ENCODE data around the gene ANO6. TPM values are rescaled to one million over a fixed set of nuclear protein-coding genes. Genes with fewer than 3 reads are reported as not detected.
"Not testable (repeated sequence)": the region's sequence is repeated elsewhere in the genome, so short reads cannot be mapped to it uniquely, and the experiment has no call there.

Gene ANO6
- polyA plus RNA-seq, 1 donor (not counting 4 experiments of a cell fraction or from before 2014, with no cell fraction given): 64.3 TPM

- dilution Hi-C loops (cut with MboI; ENCODE audit: extremely low pct_ligation_motif_present, low sequenced_read_pairs): no loop called here
- Histone ChIP-seq H2AFZ (ENCODE audit: control insufficient read depth, low read length) (no peak overlapping the region), H3K9me3 (ENCODE audit: control insufficient read depth, low read depth, low read length) (no peaks in the 10 kb centered on the region), H3K36me3 (ENCODE audit: control insufficient read depth in 2 of 2, extremely low read depth in 1 of 2, insufficient read depth in 2 of 2, low read length in 2 of 2) (peaks cover 32 to 33% of the 10 kb centered on the region in 2 experiments), H3K4me2 (ENCODE audit: control insufficient read depth, extremely low read depth, insufficient read depth, low read depth, low read length) (no peak overlapping the region), H4K20me1 (ENCODE audit: control insufficient read depth, extremely low read depth, insufficient read depth, low read length) (no peaks in the 10 kb centered on the region), H3K9ac (ENCODE audit: control insufficient read depth, extremely low read depth, insufficient read depth, low read length) (no peak overlapping the region), H3K4me1 (ENCODE audit: control insufficient read depth, extremely low read depth, insufficient read depth, low read length) (no peaks in the 10 kb centered on the region), H3K79me2 (ENCODE audit: control insufficient read depth, insufficient read depth, low read length) (no peaks in the 10 kb centered on the region), H3K9me1 (ENCODE audit: control insufficient read depth, extremely low read depth, insufficient read depth, low read length) (no peaks in the 10 kb centered on the region), H3K4me3 (ENCODE audit: control insufficient read depth in 2 of 3, extremely low read depth in 1 of 3, insufficient read depth in 2 of 3, low read depth in 1 of 3, low read length in 3 of 3) (no peak overlapping the region), H3K27ac (ENCODE audit: control insufficient read depth, insufficient read depth, low read length) (no peak overlapping the region), H3K27me3 (ENCODE audit: control insufficient read depth, extremely low read depth, insufficient read depth, low read length) (no peaks in the 10 kb centered on the region)
- DNase-seq (ENCODE audit: low read depth, low spot score): no peak
- TF ChIP-seq, protein P1, sequence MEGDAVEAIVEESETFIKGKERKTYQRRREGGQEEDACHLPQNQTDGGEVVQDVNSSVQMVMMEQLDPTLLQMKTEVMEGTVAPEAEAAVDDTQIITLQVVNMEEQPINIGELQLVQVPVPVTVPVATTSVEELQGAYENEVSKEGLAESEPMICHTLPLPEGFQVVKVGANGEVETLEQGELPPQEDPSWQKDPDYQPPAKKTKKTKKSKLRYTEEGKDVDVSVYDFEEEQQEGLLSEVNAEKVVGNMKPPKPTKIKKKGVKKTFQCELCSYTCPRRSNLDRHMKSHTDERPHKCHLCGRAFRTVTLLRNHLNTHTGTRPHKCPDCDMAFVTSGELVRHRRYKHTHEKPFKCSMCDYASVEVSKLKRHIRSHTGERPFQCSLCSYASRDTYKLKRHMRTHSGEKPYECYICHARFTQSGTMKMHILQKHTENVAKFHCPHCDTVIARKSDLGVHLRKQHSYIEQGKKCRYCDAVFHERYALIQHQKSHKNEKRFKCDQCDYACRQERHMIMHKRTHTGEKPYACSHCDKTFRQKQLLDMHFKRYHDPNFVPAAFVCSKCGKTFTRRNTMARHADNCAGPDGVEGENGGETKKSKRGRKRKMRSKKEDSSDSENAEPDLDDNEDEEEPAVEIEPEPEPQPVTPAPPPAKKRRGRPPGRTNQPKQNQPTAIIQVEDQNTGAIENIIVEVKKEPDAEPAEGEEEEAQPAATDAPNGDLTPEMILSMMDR (optimal IDR thresholded peaks at IDR 0.05 in 1 of 3, IDR thresholded peaks at IDR 0.05 in 1 of 3, conservative IDR thresholded peaks at IDR 0.05 in 1 of 3; ENCODE audit: extremely low read depth in 1 of 3, insufficient read depth in 2 of 3, low read length in 3 of 3): peak; percentile 27 to 48 (median 42)
- no peak for TF ChIP-seq EZH2 (IDR thresholded peaks at IDR 0.05; ENCODE audit: low read length)
- no peak for FAIRE-seq
These were observed 172.7 kb downstream of the ANO6 start for GRCh38 chr12:45388545-45388944.

- dilution Hi-C loops (cut with MboI; ENCODE audit: extremely low pct_ligation_motif_present, low sequenced_read_pairs): no loop called here
- H3K27ac ChIP-seq (ENCODE audit: control insufficient read depth, insufficient read depth, low read length): no peak overlapping the region
- H3K9me3 ChIP-seq (ENCODE audit: control insufficient read depth, low read depth, low read length): no peaks in the 10 kb centered on the region
- no peaks in the 10 kb centered on the region for H3K79me2 ChIP-seq (ENCODE audit: control insufficient read depth, insufficient read depth, low read length)
- H3K4me3 ChIP-seq (ENCODE audit: control insufficient read depth in 2 of 3, extremely low read depth in 1 of 3, insufficient read depth in 2 of 3, low read depth in 1 of 3, low read length in 3 of 3): no peak overlapping the region
- no peak overlapping the region for H2AFZ ChIP-seq (ENCODE audit: control insufficient read depth, low read length)
- no peaks in the 10 kb centered on the region for H3K4me1 ChIP-seq (ENCODE audit: control insufficient read depth, extremely low read depth, insufficient read depth, low read length)
- TF ChIP-seq, protein P1 (optimal IDR thresholded peaks at IDR 0.05 in 1 of 3, IDR thresholded peaks at IDR 0.05 in 1 of 3, conservative IDR thresholded peaks at IDR 0.05 in 1 of 3; ENCODE audit: extremely low read depth in 1 of 3, insufficient read depth in 2 of 3, low read length in 3 of 3): no peak
- no peak for TF ChIP-seq EZH2 (IDR thresholded peaks at IDR 0.05; ENCODE audit: low read length)
- H4K20me1 ChIP-seq (ENCODE audit: control insufficient read depth, extremely low read depth, insufficient read depth, low read length): no peaks in the 10 kb centered on the region
- H3K9ac ChIP-seq (ENCODE audit: control insufficient read depth, extremely low read depth, insufficient read depth, low read length): no peak overlapping the region
- H3K27me3 ChIP-seq (ENCODE audit: control insufficient read depth, extremely low read depth, insufficient read depth, low read length): no peaks in the 10 kb centered on the region
- no peak for DNase-seq (ENCODE audit: low read depth, low spot score)
- peaks cover 24 to 29% of the 10 kb centered on the region in 2 experiments for H3K36me3 ChIP-seq (ENCODE audit: control insufficient read depth in 2 of 2, extremely low read depth in 1 of 2, insufficient read depth in 2 of 2, low read length in 2 of 2)
- no peak overlapping the region for H3K4me2 ChIP-seq (ENCODE audit: control insufficient read depth, extremely low read depth, insufficient read depth, low read depth, low read length)
- no peaks in the 10 kb centered on the region for H3K9me1 ChIP-seq (ENCODE audit: control insufficient read depth, extremely low read depth, insufficient read depth, low read length)
- FAIRE-seq: no peak
These were observed 173.5 kb downstream of the ANO6 start for GRCh38 chr12:45389426-45389825.

GRCh38 chr12:45397499-45397898 is 181.6 kb downstream of the ANO6 start:
- FAIRE-seq; H2AFZ ChIP-seq (ENCODE audit: control insufficient read depth, low read length); H4K20me1 ChIP-seq (ENCODE audit: control insufficient read depth, extremely low read depth, insufficient read depth, low read length); dilution Hi-C loops (cut with MboI; ENCODE audit: extremely low pct_ligation_motif_present, low sequenced_read_pairs); H3K9me1 ChIP-seq (ENCODE audit: control insufficient read depth, extremely low read depth, insufficient read depth, low read length); H3K79me2 ChIP-seq (ENCODE audit: control insufficient read depth, insufficient read depth, low read length); H3K4me1 ChIP-seq (ENCODE audit: control insufficient read depth, extremely low read depth, insufficient read depth, low read length); H3K9ac ChIP-seq (ENCODE audit: control insufficient read depth, extremely low read depth, insufficient read depth, low read length); H3K27me3 ChIP-seq (ENCODE audit: control insufficient read depth, extremely low read depth, insufficient read depth, low read length); DNase-seq (ENCODE audit: low read depth, low spot score); H3K9me3 ChIP-seq (ENCODE audit: control insufficient read depth, low read depth, low read length); H3K4me3 ChIP-seq (ENCODE audit: control insufficient read depth in 2 of 3, extremely low read depth in 1 of 3, insufficient read depth in 2 of 3, low read depth in 1 of 3, low read length in 3 of 3); H3K27ac ChIP-seq (ENCODE audit: control insufficient read depth, insufficient read depth, low read length); H3K4me2 ChIP-seq (ENCODE audit: control insufficient read depth, extremely low read depth, insufficient read depth, low read depth, low read length): not testable (repeated sequence)
- H3K36me3 ChIP-seq (ENCODE audit: control insufficient read depth in 2 of 2, extremely low read depth in 1 of 2, insufficient read depth in 2 of 2, low read length in 2 of 2): peaks cover 8 to 11% of the 10 kb centered on the region in 2 experiments

All from keratinocyte (primary cell).